H1 (cell line): ENCODE data around the gene GATD1. TPM values are rescaled to one million over a fixed set of nuclear protein-coding genes. Genes with fewer than 3 reads are reported as not detected.

Experiments
- CTCF ChIA-PET: fragments of 300-600 bp; sonication (Branson Sonifier 250); formaldehyde crosslinking; loops from one replicate; lab custom pipeline; 2021; ENCODE audit not compliant: partially characterized antibody; lab: Charles Lee
- POLR2A ChIA-PET: fragments of 300-600 bp; sonication (Branson Sonifier 250); formaldehyde crosslinking; loops from one replicate; lab custom pipeline; 2021; ENCODE audit warnings: inconsistent platforms; ENCODE audit not compliant: partially characterized antibody; lab: Charles Lee
- DNase-seq, 2 experiments: peaks; one replicate each; pipeline versions ENCODE4 v3.0.0 to v3.0.0-alpha.2; 2010 to 2022; ENCODE audit warnings: low spot score in 2 of 2, low read depth in 1 of 2, mixed read lengths in 1 of 2
- FAIRE-seq: peaks from 2 replicates; lab custom pipeline; 2011; peaks lifted over from hg19 to GRCh38; lab: Jason Lieb, UNC
- H2AFZ ChIP-seq: 2 replicates; pipeline ENCODE4 v1.8.1; 2012; ENCODE audit warnings: low read length, inconsistent platforms
- H2AK5ac ChIP-seq: 2 replicates; pipeline ENCODE4 v1.6.1; 2013; ENCODE audit warnings: low read depth, low read length
- H2BK120ac ChIP-seq: replicated peaks from 2 replicates; pipeline ENCODE3; 2013; ENCODE audit warnings: low read depth, low read length, inconsistent platforms
- H2BK12ac ChIP-seq: 2 replicates; pipeline ENCODE4 v1.6.1; 2013; ENCODE audit warnings: low read depth, low read length
- H2BK15ac ChIP-seq: 2 replicates; pipeline ENCODE4 v1.6.1; 2013; ENCODE audit warnings: low read length
- H2BK20ac ChIP-seq: 2 replicates; pipeline ENCODE4 v1.6.1; 2013; ENCODE audit warnings: low read length
- H2BK5ac ChIP-seq: 2 replicates; pipeline ENCODE4 v1.6.1; 2013; ENCODE audit warnings: low read depth, low read length
- H3K14ac ChIP-seq: 2 replicates; pipeline ENCODE4 v1.6.1; 2013; ENCODE audit warnings: inconsistent platforms; ENCODE audit not compliant: insufficient read length
- H3K18ac ChIP-seq: 2 replicates; pipeline ENCODE4 v1.6.1; 2013; ENCODE audit warnings: low read length; ENCODE audit errors: extremely low read depth
- H3K23ac ChIP-seq: 2 replicates; pipeline ENCODE4 v1.6.1; 2013; ENCODE audit warnings: inconsistent platforms; ENCODE audit not compliant: insufficient read length
- H3K23me2 ChIP-seq: 2 replicates; pipeline ENCODE4 v1.6.1; 2013; ENCODE audit warnings: low read depth, low read length
- H3K27ac ChIP-seq: 2 replicates; pipeline ENCODE4 v1.6.1; 2011; ENCODE audit warnings: low read depth, low read length, inconsistent platforms
- H3K27me3 ChIP-seq, 4 experiments: replicated peaks in 1 of 4; 1 replicate in 1 of 4; 2 replicates in 3 of 4; pipeline versions ENCODE4 v1.6.1 to v1.8.1; 2011 to 2013; ENCODE audit warnings: low read length in 3 of 4, mild to moderate bottlenecking in 3 of 4, inconsistent platforms in 2 of 4, mixed read lengths in 2 of 4, moderate library complexity in 1 of 4; ENCODE audit not compliant: control insufficient read depth in 3 of 4, insufficient read depth in 3 of 4; ENCODE audit errors: extremely low read depth in 1 of 4
- H3K36me3 ChIP-seq, 4 experiments: 2 replicates each; pipeline versions ENCODE4 v1.6.1 to v1.8.1; 2011 to 2013; ENCODE audit warnings: mild to moderate bottlenecking in 4 of 4, low read length in 3 of 4, moderate library complexity in 2 of 4, control low read depth in 1 of 4, inconsistent platforms in 1 of 4; ENCODE audit not compliant: insufficient read depth in 4 of 4, control insufficient read depth in 2 of 4
- H3K4ac ChIP-seq: replicated peaks from 2 replicates; pipeline ENCODE3; 2013; ENCODE audit warnings: low read length, low read depth, mixed read lengths, inconsistent platforms; ENCODE audit not compliant: insufficient read length
- H3K4me1 ChIP-seq, 4 experiments: replicated peaks in 1 of 4; 1 replicate in 1 of 4; 2 replicates in 3 of 4; pipeline versions ENCODE4 v1.6.1 to v1.8.1; 2011 to 2013; ENCODE audit warnings: low read length in 3 of 4, inconsistent platforms in 2 of 4, mixed read lengths in 1 of 4; ENCODE audit not compliant: insufficient read depth in 4 of 4, control insufficient read depth in 3 of 4
- H3K4me2 ChIP-seq, 2 experiments: 2 replicates each; pipeline versions ENCODE4 v1.6.1 to v1.8.1; 2011 to 2013; ENCODE audit warnings: low read depth in 2 of 2, low read length in 2 of 2, control low read depth in 1 of 2, inconsistent platforms in 1 of 2, mild to moderate bottlenecking in 1 of 2; ENCODE audit not compliant: insufficient read depth in 1 of 2
- H3K4me3 ChIP-seq, 4 experiments: fragments of 200-600, 300-600 bp in 1 of 4; sonication (generic), shearing (Covaris generic), sonication (Bioruptor Twin) in 1 of 4; 2 replicates each; pipeline versions ENCODE4 v1.5.1 to v1.8.1; 2011 to 2016; ENCODE audit warnings: low read length in 4 of 4, low read depth in 3 of 4, control low read depth in 2 of 4, inconsistent platforms in 2 of 4, mild to moderate bottlenecking in 2 of 4, mixed read lengths in 1 of 4, moderate library complexity in 1 of 4; ENCODE audit not compliant: insufficient read depth in 2 of 4; ENCODE audit errors: extremely low read depth in 1 of 4
- H3K56ac ChIP-seq: replicated peaks from 2 replicates; pipeline ENCODE3; 2013; ENCODE audit warnings: low read depth, mild to moderate bottlenecking, mixed read lengths, low read length, inconsistent platforms; ENCODE audit not compliant: insufficient read length
- H3K79me1 ChIP-seq: 2 replicates; pipeline ENCODE4 v1.6.1; 2013; ENCODE audit warnings: low read depth, low read length, control low read depth
- H3K79me2 ChIP-seq, 2 experiments: 2 replicates each; pipeline versions ENCODE4 v1.6.1 to v1.8.1; 2012 to 2013; ENCODE audit warnings: low read length in 2 of 2, mild to moderate bottlenecking in 2 of 2, inconsistent platforms in 1 of 2; ENCODE audit not compliant: insufficient read depth in 2 of 2, control insufficient read depth in 1 of 2
- H3K9ac ChIP-seq, 4 experiments: replicated peaks in 1 of 4; 1 replicate in 1 of 4; 2 replicates in 3 of 4; pipeline versions ENCODE4 v1.6.1 to v1.8.1; 2011 to 2013; ENCODE audit warnings: low read depth in 3 of 4, low read length in 3 of 4, control low read depth in 2 of 4, mild to moderate bottlenecking in 2 of 4, moderate library complexity in 2 of 4, inconsistent platforms in 1 of 4; ENCODE audit errors: extremely low read depth in 1 of 4
- H3K9me3 ChIP-seq, 2 experiments: 2 replicates each; pipeline versions ENCODE4 v1.6.1 to v1.8.1; 2012 to 2013; ENCODE audit warnings: mild to moderate bottlenecking in 2 of 2, moderate library complexity in 2 of 2, control low read depth in 1 of 2, inconsistent platforms in 1 of 2, low read depth in 1 of 2, low read length in 1 of 2, mixed read lengths in 1 of 2; ENCODE audit not compliant: insufficient read depth in 2 of 2
- H4K20me1 ChIP-seq, 2 experiments: replicated peaks in 1 of 2; 2 replicates each; pipeline versions ENCODE3 to v1.8.1; 2011 to 2013; ENCODE audit warnings: inconsistent platforms in 2 of 2, low read length in 2 of 2, mild to moderate bottlenecking in 1 of 2; ENCODE audit not compliant: insufficient read depth in 2 of 2, control insufficient read depth in 1 of 2
- H4K5ac ChIP-seq: 2 replicates; pipeline ENCODE4 v1.6.1; 2013; ENCODE audit warnings: low read length, low read depth, mixed read lengths, inconsistent platforms; ENCODE audit not compliant: insufficient read length
- H4K8ac ChIP-seq: 2 replicates; pipeline ENCODE4 v1.8.0; 2013; ENCODE audit warnings: mild to moderate bottlenecking, moderate library complexity, low read length, inconsistent platforms; ENCODE audit not compliant: insufficient read depth; ENCODE audit errors: extremely low read depth
- H4K91ac ChIP-seq: replicated peaks from 2 replicates; pipeline ENCODE3; 2013; ENCODE audit warnings: low read length, mixed read lengths, inconsistent platforms; ENCODE audit not compliant: insufficient read length
- ASH2L ChIP-seq: fragments of 200-600, 300-600 bp; sonication (generic); IDR thresholded peaks from one replicate; pipeline ENCODE4 v1.7.1; 2017; ENCODE audit warnings: low read length
- CBX5 ChIP-seq: fragments of 300-800, 300-1000 bp; sonication (generic); IDR thresholded peaks from 2 replicates; pipeline ENCODE4 v1.7.1; 2016; ENCODE audit warnings: antibody characterized with exemption, low read length, low read depth
- CHD1 ChIP-seq: IDR thresholded peaks from 2 replicates; pipeline ENCODE4 v1.6.1; 2012; ENCODE audit warnings: low read depth, low read length, improper control_type of control experiment
- EGR1 ChIP-seq: IDR thresholded peaks from 2 replicates; pipeline ENCODE4 v1.6.1; 2011; ENCODE audit warnings: low read depth, low read length, borderline replicate concordance
- EZH2 ChIP-seq: fragments of 200-600 bp; sonication (generic); IDR thresholded peaks from 2 replicates; pipeline ENCODE4 v1.7.1; 2012; ENCODE audit warnings: low read depth, mild to moderate bottlenecking, moderate library complexity, low read length, inconsistent platforms; ENCODE audit not compliant: severe bottlenecking
- GABPA ChIP-seq: IDR thresholded peaks from 2 replicates; pipeline ENCODE4 v1.6.1; 2011; ENCODE audit warnings: mild to moderate bottlenecking, low read length, moderate library complexity, borderline replicate concordance; ENCODE audit not compliant: insufficient read depth
- NANOG ChIP-seq: IDR thresholded peaks from 2 replicates; pipeline ENCODE4 v1.6.1; 2011; ENCODE audit warnings: low read length, low read depth, mild to moderate bottlenecking, inconsistent platforms; ENCODE audit not compliant: insufficient read depth, poor library complexity, severe bottlenecking
- POU5F1 ChIP-seq: IDR thresholded peaks from 2 replicates; pipeline ENCODE4 v1.6.1; 2011; ENCODE audit warnings: low read depth, mild to moderate bottlenecking, low read length, moderate library complexity
- RXRA ChIP-seq: IDR thresholded peaks from 2 replicates; pipeline ENCODE4 v1.6.1; 2011; ENCODE audit warnings: low read depth, mild to moderate bottlenecking, low read length, moderate library complexity; ENCODE audit not compliant: insufficient read depth
- SAP30 ChIP-seq: fragments of 300-600 bp; sonication (generic); IDR thresholded peaks from 2 replicates; pipeline ENCODE4 v1.7.1; 2012; ENCODE audit warnings: low read length, moderate library complexity, mild to moderate bottlenecking, inconsistent platforms; ENCODE audit not compliant: insufficient read depth, insufficient replicate concordance
- SP2 ChIP-seq: IDR thresholded peaks from 2 replicates; pipeline ENCODE4 v1.6.1; 2012; ENCODE audit warnings: mild to moderate bottlenecking, low read length, inconsistent platforms
- SP4 ChIP-seq: IDR thresholded peaks from 2 replicates; pipeline ENCODE4 v1.6.1; 2012; ENCODE audit warnings: low read length, inconsistent platforms
- WGBS, 2 experiments: shearing (Covaris generic) in 1 of 2; methylation state at CpG; one replicate each; pipeline versions ENCODE4 v1.1.6 to v1.1.7; 2013 to 2015; ENCODE audit warnings: low lambda C conversion rate in 2 of 2, mixed read lengths in 2 of 2, inconsistent platforms in 1 of 2, low coverage in 1 of 2, missing lambda C conversion rate in 1 of 2; ENCODE audit not compliant: insufficient replicate concordance in 2 of 2, insufficient coverage in 1 of 2, insufficient read length in 1 of 2; ENCODE audit errors: extremely low coverage in 1 of 2, missing lambda C conversion rate in 1 of 2; 5-methylcytosine and 5-hydroxymethylcytosine counted together
- polyA plus RNA-seq, 7 experiments: library from polyadenylated mRNA; depleted of rRNA in 3 of 7; stranded (reverse) in 5 of 7; unstranded in 2 of 7; fragments of >200 nt in 5 of 7; fragments of 200-250 nt in 2 of 7; gene quantifications; 1 replicate in 5 of 7; 2 replicates in 1 of 7; 4 replicates in 1 of 7; pipeline versions ENCODE4 v1.2.1 to v1.2.3, GENCODE V29; 2011 to 2013; ENCODE audit warnings: missing spikeins in 2 of 7, mixed read lengths in 2 of 7
- total RNA-seq: library from RNA; stranded (reverse); fragmentation: NEBNext Ultra II Directional; extraction: Animal tissue kit (Norgen Biotek cat#: 25700); gene quantifications from 2 replicates; pipeline ENCODE4 v1.2.1, GENCODE V29; 2021

Gene GATD1
- total and polyA plus RNA-seq, 2 of the 8 experiments (the other 6 are each of a cell fraction or from before 2014, with no cell fraction given): 47.5 to 54.8 TPM

GRCh38 chr11:769887-770641 lies 7.2 kb downstream of the GATD1 start:
- Histone ChIP-seq H2AFZ (no peak overlapping the region), H2BK12ac (no peak overlapping the region), H3K23ac (no peak overlapping the region), H4K8ac (no peak overlapping the region), H3K9ac (no peak overlapping the region), H4K5ac (no peak overlapping the region), H3K27me3 (no peaks in the 10 kb centered on the region), H4K20me1 (peaks cover 12 to 33% of the 10 kb centered on the region in 2 experiments), H2BK20ac (no peak overlapping the region), H3K36me3 (peaks cover 8 to 29% (median 23%) of the 10 kb centered on the region in 4 experiments; a peak in 7 of 8 replicates), H2BK120ac (no peak overlapping the region), H3K56ac (no peak overlapping the region), H2BK15ac (no peak overlapping the region), H3K4me1 (peaks cover 0 to 4% (median 0%) of the 10 kb centered on the region in 4 experiments; a peak in 3 of 7 replicates), H3K23me2 (no peaks in the 10 kb centered on the region), H3K14ac (no peak overlapping the region), H2AK5ac (no peak overlapping the region), H3K4ac (no peak overlapping the region), H3K4me2 (no peak overlapping the region), H4K91ac (no peak overlapping the region), H3K9me3 (no peaks in the 10 kb centered on the region), H2BK5ac (no peak overlapping the region), H3K79me1 (peaks cover 3% of the 10 kb centered on the region; the same call in 1 of the 2 replicates), H3K18ac (no peak overlapping the region), H3K27ac (no peak overlapping the region), H3K79me2 (peaks cover 1 to 25% of the 10 kb centered on the region in 2 experiments; a peak in 3 of 4 replicates), H3K4me3 (no peak overlapping the region)
- FAIRE-seq (no peak), DNase-seq (no peak)
- CTCF ChIA-PET: interaction anchor here (1.3 to 2.6 kb wide), 5 partner anchors 12 to 44 kb away, joined by 3 to 7 read pairs (median 5); no protein-coding TSS in a partner anchor
- WGBS, 2 experiments: 91% methylated on average over 23 of the region's 23 CpGs; no CpG with 5 or more reads in 1 of the 2 experiments
- POLR2A ChIA-PET: interaction anchor here (1.2 to 35.3 kb wide), 5 partner anchors 13 to 45 kb away, joined by 3 to 636 read pairs (median 4); partner anchors contain the start of gene TALDO1
- TF ChIP-seq RXRA (no peak), EZH2 (no peak), CBX5 (no peak), CHD1 (no peak), SAP30 (no peak), EGR1 (no peak), SP4 (no peak), NANOG (no peak), SP2 (no peak), ASH2L (no peak), GABPA (no peak), POU5F1 (no peak)
